PC-9 (cell line): ENCODE results near the gene IMPA2. TPM values are rescaled to one million over a fixed set of nuclear protein-coding genes. Genes with fewer than 3 reads are reported as not detected.

Experiments used
- BruUV-seq: library from RNA; stranded (reverse); fragments of 400-500 nt; replicated peaks from 2 replicates; lab custom pipeline; 2021; lab: Mats Ljungman, UMichigan
- CTCF ChIA-PET: fragments of 300-600 bp; sonication (Branson Sonifier 250); formaldehyde crosslinking; loops from one replicate; lab custom pipeline; 2022; ENCODE audit warnings: antibody characterized with exemption; lab: Charles Lee
- POLR2A ChIA-PET: fragments of 300-600 bp; sonication (Branson Sonifier 250); formaldehyde crosslinking; loops from one replicate; lab custom pipeline; 2022; ENCODE audit warnings: antibody characterized with exemption; ENCODE audit not compliant: unreplicated experiment; lab: Charles Lee
- DNase-seq, 2 experiments: peaks; one replicate each; pipeline versions ENCODE4 v3.0.0 to v3.0.0-alpha.2; 2015 to 2022; ENCODE audit warnings: mixed read lengths in 1 of 2
- H2AFZ ChIP-seq: fragments of 200-600 bp; sonication (generic); 2 replicates; pipeline ENCODE4 v1.8.1; 2017; ENCODE audit warnings: antibody characterized with exemption
- H3F3A ChIP-seq: fragments of 200-600 bp; sonication (generic); 2 replicates; pipeline ENCODE4 v1.8.1; 2017; ENCODE audit warnings: antibody characterized with exemption, mild to moderate bottlenecking, low read depth; ENCODE audit not compliant: insufficient read depth
- H3K27ac ChIP-seq: fragments of 200-600 bp; sonication (generic); 2 replicates; pipeline ENCODE4 v1.6.1; 2016; ENCODE audit warnings: mixed run types
- H3K27me3 ChIP-seq: fragments of 200-600 bp; sonication (generic); 2 replicates; pipeline ENCODE4 v1.6.1; 2016; ENCODE audit warnings: low read depth, mixed run types; ENCODE audit not compliant: insufficient read depth
- H3K36me3 ChIP-seq: fragments of 200-600 bp; sonication (generic); 2 replicates; pipeline ENCODE4 v1.6.1; 2016; ENCODE audit warnings: low read depth, mixed run types
- H3K4me1 ChIP-seq: fragments of 200-600 bp; sonication (generic); replicated peaks from 2 replicates; pipeline ENCODE4 v1.6.1; 2016; ENCODE audit warnings: mixed run types; ENCODE audit not compliant: insufficient read depth
- H3K4me2 ChIP-seq: fragments of 200-600 bp; sonication (generic); 2 replicates; pipeline ENCODE4 v1.6.1; 2017; ENCODE audit warnings: mixed run types
- H3K4me3 ChIP-seq: fragments of 200-600 bp; sonication (generic); 2 replicates; pipeline ENCODE4 v1.6.1; 2016; ENCODE audit warnings: mixed run types
- H3K79me2 ChIP-seq: fragments of 200-600 bp; sonication (generic); 2 replicates; pipeline ENCODE4 v1.6.1; 2017; ENCODE audit warnings: low read depth, mixed run types
- H3K9me2 ChIP-seq: fragments of 200-600 bp; sonication (generic); 2 replicates; pipeline ENCODE4 v1.8.1; 2017; ENCODE audit warnings: mild to moderate bottlenecking; ENCODE audit not compliant: insufficient read depth
- H3K9me3 ChIP-seq: fragments of 200-600 bp; sonication (generic); 2 replicates; pipeline ENCODE4 v1.8.1; 2016; ENCODE audit warnings: low read depth; ENCODE audit not compliant: insufficient read depth
- H4K20me1 ChIP-seq: fragments of 200-600 bp; sonication (generic); 2 replicates; pipeline ENCODE4 v1.8.1; 2017; ENCODE audit not compliant: insufficient read depth
- EZH2 ChIP-seq: fragments of 200-600 bp; sonication (generic); IDR thresholded peaks from 2 replicates; pipeline ENCODE4 v1.8.0; 2017; ENCODE audit warnings: antibody characterized with exemption, low read depth
- intact Hi-C: fragments of 100-400 bp; cut with micrococcal nuclease; formaldehyde crosslinking; loops from one replicate; pipeline ENCODE4 v1.10.0; 2022; ENCODE audit not compliant: unreplicated experiment
- total RNA-seq: library from RNA; stranded (reverse); gene quantifications from 2 replicates; pipeline ENCODE4 v1.2.3, GENCODE V29; 2021
- TF ChIP-seq, protein P1 (sequence below): fragments of 200-600 bp; sonication (generic); conservative IDR thresholded peaks from 2 replicates; pipeline ENCODE4 v1.6.1; 2017; ENCODE audit warnings: mixed run types, antibody characterized with exemption, mild to moderate bottlenecking, moderate library complexity

Gene IMPA2
- total RNA-seq, 1 experiment from 2014 or later: 91.4 TPM

DNA sequence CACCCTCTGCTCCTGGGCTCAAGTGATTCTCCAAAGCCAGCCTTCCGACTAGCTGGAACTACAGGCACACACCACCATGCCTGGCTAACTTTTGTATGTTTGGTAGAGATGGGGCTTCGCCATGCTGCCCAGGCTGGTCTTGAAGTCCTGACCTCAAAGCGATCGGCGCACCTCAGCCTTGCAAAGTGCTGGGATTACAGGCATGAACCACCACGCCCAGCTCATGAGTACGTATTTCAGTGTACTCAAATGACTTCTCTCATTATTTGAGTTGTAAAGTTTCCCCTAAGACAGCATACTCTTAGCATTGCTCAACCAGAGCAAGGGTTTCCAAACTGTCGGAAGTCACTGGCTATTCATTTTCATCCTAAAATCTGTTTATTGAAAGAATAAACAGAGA is 40.3 kb downstream of the IMPA2 start:
- H3K4me1 ChIP-seq: no peaks in the 10 kb centered on the region
- no TSS peak for BruUV-seq
- H3K27ac ChIP-seq: no peak overlapping the region
- POLR2A ChIA-PET: no interaction called here
- no peak overlapping the region for H2AFZ ChIP-seq
- DNase-seq: no peak
- H3F3A ChIP-seq: no peaks in the 10 kb centered on the region
- intact Hi-C loops: no loop called here
- no peak for TF ChIP-seq EZH2
- TF ChIP-seq, protein P1, sequence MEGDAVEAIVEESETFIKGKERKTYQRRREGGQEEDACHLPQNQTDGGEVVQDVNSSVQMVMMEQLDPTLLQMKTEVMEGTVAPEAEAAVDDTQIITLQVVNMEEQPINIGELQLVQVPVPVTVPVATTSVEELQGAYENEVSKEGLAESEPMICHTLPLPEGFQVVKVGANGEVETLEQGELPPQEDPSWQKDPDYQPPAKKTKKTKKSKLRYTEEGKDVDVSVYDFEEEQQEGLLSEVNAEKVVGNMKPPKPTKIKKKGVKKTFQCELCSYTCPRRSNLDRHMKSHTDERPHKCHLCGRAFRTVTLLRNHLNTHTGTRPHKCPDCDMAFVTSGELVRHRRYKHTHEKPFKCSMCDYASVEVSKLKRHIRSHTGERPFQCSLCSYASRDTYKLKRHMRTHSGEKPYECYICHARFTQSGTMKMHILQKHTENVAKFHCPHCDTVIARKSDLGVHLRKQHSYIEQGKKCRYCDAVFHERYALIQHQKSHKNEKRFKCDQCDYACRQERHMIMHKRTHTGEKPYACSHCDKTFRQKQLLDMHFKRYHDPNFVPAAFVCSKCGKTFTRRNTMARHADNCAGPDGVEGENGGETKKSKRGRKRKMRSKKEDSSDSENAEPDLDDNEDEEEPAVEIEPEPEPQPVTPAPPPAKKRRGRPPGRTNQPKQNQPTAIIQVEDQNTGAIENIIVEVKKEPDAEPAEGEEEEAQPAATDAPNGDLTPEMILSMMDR: no peak
- no peaks in the 10 kb centered on the region for H3K27me3 ChIP-seq
- no peaks in the 10 kb centered on the region for H4K20me1 ChIP-seq
- H3K79me2 ChIP-seq: no peaks in the 10 kb centered on the region
- H3K9me3 ChIP-seq: no peaks in the 10 kb centered on the region
- CTCF ChIA-PET: no interaction called here
- H3K36me3 ChIP-seq: no peaks in the 10 kb centered on the region
- H3K4me3 ChIP-seq: no peak overlapping the region
- no peak overlapping the region for H3K4me2 ChIP-seq
- no peaks in the 10 kb centered on the region for H3K9me2 ChIP-seq

DNA sequence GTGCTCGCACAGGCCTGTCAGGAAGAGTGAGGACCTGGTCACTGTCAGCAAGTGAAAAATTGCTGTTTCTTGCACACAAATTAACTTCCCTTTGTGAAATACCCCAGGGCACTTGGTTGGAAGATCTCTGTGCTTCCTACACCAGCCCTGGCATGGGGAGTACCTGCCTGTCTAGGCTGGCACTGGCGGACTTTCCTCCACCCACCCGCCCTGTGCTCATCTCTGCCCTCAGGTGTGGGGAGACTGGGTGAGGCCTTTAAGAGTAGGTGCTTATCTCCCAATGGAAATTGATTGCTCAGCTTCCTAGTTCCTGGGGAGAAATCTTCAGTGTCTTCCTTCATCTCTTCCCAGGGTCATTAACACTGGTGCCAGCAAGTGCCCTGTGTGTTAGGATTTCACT is 42.1 kb downstream of the IMPA2 start:
- no peaks in the 10 kb centered on the region for H3K9me3 ChIP-seq
- intact Hi-C loops: no loop called here
- CTCF ChIA-PET: no interaction called here
- H3K27me3 ChIP-seq: no peaks in the 10 kb centered on the region
- TF ChIP-seq EZH2: no peak
- POLR2A ChIA-PET: no interaction called here
- no peak overlapping the region for H2AFZ ChIP-seq
- H3K4me1 ChIP-seq: no peaks in the 10 kb centered on the region
- no peak overlapping the region for H3K4me2 ChIP-seq
- no peaks in the 10 kb centered on the region for H3K79me2 ChIP-seq
- H4K20me1 ChIP-seq: no peaks in the 10 kb centered on the region
- no peak for DNase-seq
- no TSS peak for BruUV-seq
- no peaks in the 10 kb centered on the region for H3K36me3 ChIP-seq
- H3K9me2 ChIP-seq: no peaks in the 10 kb centered on the region
- H3K4me3 ChIP-seq: no peak overlapping the region
- no peak overlapping the region for H3K27ac ChIP-seq
- no peaks in the 10 kb centered on the region for H3F3A ChIP-seq

DNA sequence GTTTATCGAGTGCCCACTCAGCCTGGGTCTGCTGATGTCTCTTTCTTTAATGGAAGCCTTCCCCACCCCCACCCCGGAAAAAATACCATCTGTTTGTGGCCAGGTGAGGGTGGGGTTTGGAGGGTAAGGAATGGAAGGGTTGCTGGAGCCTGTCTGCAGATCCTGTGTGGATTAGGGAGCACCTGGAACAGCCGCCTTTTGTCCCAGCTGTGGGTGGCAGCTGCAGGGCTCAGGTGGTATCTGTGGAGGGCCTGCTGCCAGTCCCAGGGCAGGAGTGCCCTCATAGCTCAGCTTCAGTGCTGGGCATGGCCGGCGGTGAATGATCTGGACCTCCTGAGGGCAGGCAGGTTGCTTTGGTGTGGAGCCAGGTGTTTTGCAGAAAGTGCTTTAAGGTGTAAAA is 45.3 kb downstream of the IMPA2 start:
- no peak overlapping the region for H3K4me2 ChIP-seq
- BruUV-seq: no TSS peak
- H3K9me3 ChIP-seq: no peaks in the 10 kb centered on the region
- no peak overlapping the region for H3K4me3 ChIP-seq
- intact Hi-C loops: no loop called here
- no peaks in the 10 kb centered on the region for H3K27me3 ChIP-seq
- no peaks in the 10 kb centered on the region for H3K36me3 ChIP-seq
- ChIA-PET CTCF (no interaction called here), POLR2A (no interaction called here)
- no peaks in the 10 kb centered on the region for H3K79me2 ChIP-seq
- DNase-seq: no peak
- no peak overlapping the region for H2AFZ ChIP-seq
- no peak for TF ChIP-seq EZH2
- TF ChIP-seq, protein P1: no peak
- H3K27ac ChIP-seq: no peak overlapping the region
- H4K20me1 ChIP-seq: no peaks in the 10 kb centered on the region
- H3F3A ChIP-seq: no peaks in the 10 kb centered on the region
- no peaks in the 10 kb centered on the region for H3K4me1 ChIP-seq
- no peaks in the 10 kb centered on the region for H3K9me2 ChIP-seq

DNA sequence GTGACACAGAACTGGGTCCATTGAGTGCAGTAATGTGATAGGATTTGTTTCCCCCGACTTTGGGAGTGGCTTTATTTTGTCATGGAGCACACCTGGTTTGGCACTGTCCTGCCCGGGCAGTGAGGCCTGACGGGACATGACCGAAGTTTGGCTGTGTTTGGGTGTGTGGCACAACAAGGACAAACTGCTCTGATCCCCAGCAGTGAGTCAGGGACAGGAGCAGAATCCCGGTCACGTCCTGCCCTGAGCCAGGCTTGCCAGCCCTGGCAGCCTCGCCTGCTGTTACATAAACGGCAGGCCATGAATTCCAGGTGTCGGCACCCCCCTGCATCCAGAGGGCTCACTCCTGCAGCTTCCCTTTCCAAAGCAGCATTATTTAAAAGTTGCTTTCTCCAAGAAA is 45.7 kb downstream of the IMPA2 start:
- Histone ChIP-seq H2AFZ (no peak overlapping the region), H3K9me3 (no peaks in the 10 kb centered on the region), H3K27ac (no peak overlapping the region), H4K20me1 (no peaks in the 10 kb centered on the region), H3K4me3 (no peak overlapping the region), H3K27me3 (no peaks in the 10 kb centered on the region), H3K4me2 (no peak overlapping the region), H3K36me3 (no peaks in the 10 kb centered on the region), H3K79me2 (no peaks in the 10 kb centered on the region), H3K4me1 (no peaks in the 10 kb centered on the region), H3K9me2 (no peaks in the 10 kb centered on the region), H3F3A (no peaks in the 10 kb centered on the region)
- ChIA-PET POLR2A (no interaction called here), CTCF (no interaction called here)
- TF ChIP-seq EZH2: no peak
- TF ChIP-seq, protein P1: no peak
- intact Hi-C loops: no loop called here
- no TSS peak for BruUV-seq
- no peak for DNase-seq
